Activated CD8-positive, alpha-beta T cell treated with anti-CD3 and anti-CD28 coated beads for 36 hours (primary cell): ENCODE results near the gene MSMO1. TPM values are rescaled to one million over a fixed set of nuclear protein-coding genes. Genes with fewer than 3 reads are reported as not detected.

Source experiments
- ATAC-seq: fragments of 200-7000 bp; cut with Tn5 transposase; one replicate; pipeline ENCODE4 v1.10.0; 2021; ENCODE audit warnings: mild to moderate bottlenecking, moderate library complexity
- CTCF ChIA-PET: fragments of 350-600 bp; sonication (Branson Sonifier 250); formaldehyde crosslinking; loops from one replicate; lab custom pipeline; 2021; ENCODE audit warnings: antibody characterized with exemption; lab: Charles Lee
- POLR2A ChIA-PET: fragments of 350-600 bp; sonication (Branson Sonifier 250); formaldehyde crosslinking; loops from one replicate; lab custom pipeline; 2021; ENCODE audit warnings: antibody characterized with exemption; lab: Charles Lee
- DNase-seq: peaks from one replicate; pipeline ENCODE4 v3.0.0-alpha.2; 2020
- H3K27ac Mint-ChIP-seq: one replicate; pipeline ENCODE4 v1.8.0; 2021; ENCODE audit warnings: mild to moderate bottlenecking, mixed read lengths
- H3K27me3 Mint-ChIP-seq: one replicate; pipeline ENCODE4 v1.8.0; 2021; ENCODE audit warnings: mixed read lengths
- H3K36me3 Mint-ChIP-seq: one replicate; pipeline ENCODE4 v1.8.0; 2021; ENCODE audit warnings: low read depth, mixed read lengths
- H3K4me1 Mint-ChIP-seq: one replicate; pipeline ENCODE4 v1.8.0; 2021; ENCODE audit warnings: low read depth, mixed read lengths
- H3K4me3 Mint-ChIP-seq: one replicate; pipeline ENCODE4 v1.8.0; 2021; ENCODE audit warnings: mild to moderate bottlenecking, moderate library complexity, mixed read lengths
- H3K9me3 Mint-ChIP-seq: one replicate; pipeline ENCODE4 v1.8.0; 2021; ENCODE audit warnings: mixed read lengths
- intact Hi-C: fragments of 100-400 bp; cut with micrococcal nuclease; formaldehyde crosslinking; loops from one replicate; pipeline ENCODE4 v1.10.0; 2022
- total RNA-seq, 2 experiments: library from RNA; stranded (reverse); gene quantifications; one replicate each; pipeline ENCODE4 v1.2.3, GENCODE V29; 2021
- TF ChIP-seq, protein P1 (sequence below): fragments of 200-600 bp; IDR thresholded peaks from one replicate; pipeline ENCODE4 v1.8.0; 2022; ENCODE audit warnings: antibody characterized with exemption, mild to moderate bottlenecking

MSMO1 gene
- total RNA-seq, 2 experiments from 2014 or later: 42.3 to 43.2 TPM

GRCh38 chr4:165299399-165300060, 27.9 kb upstream of the MSMO1 start:
- Mint-ChIP-seq H3K9me3 (no peaks in the 10 kb centered on the region), H3K4me1 (peaks cover 28% of the 10 kb centered on the region), H3K4me3 (no peak overlapping the region), H3K27me3 (no peaks in the 10 kb centered on the region), H3K36me3 (peaks cover 34% of the 10 kb centered on the region), H3K27ac (no peak overlapping the region)
- ATAC-seq (no peak), DNase-seq (no peak)
- TF ChIP-seq, protein P1, sequence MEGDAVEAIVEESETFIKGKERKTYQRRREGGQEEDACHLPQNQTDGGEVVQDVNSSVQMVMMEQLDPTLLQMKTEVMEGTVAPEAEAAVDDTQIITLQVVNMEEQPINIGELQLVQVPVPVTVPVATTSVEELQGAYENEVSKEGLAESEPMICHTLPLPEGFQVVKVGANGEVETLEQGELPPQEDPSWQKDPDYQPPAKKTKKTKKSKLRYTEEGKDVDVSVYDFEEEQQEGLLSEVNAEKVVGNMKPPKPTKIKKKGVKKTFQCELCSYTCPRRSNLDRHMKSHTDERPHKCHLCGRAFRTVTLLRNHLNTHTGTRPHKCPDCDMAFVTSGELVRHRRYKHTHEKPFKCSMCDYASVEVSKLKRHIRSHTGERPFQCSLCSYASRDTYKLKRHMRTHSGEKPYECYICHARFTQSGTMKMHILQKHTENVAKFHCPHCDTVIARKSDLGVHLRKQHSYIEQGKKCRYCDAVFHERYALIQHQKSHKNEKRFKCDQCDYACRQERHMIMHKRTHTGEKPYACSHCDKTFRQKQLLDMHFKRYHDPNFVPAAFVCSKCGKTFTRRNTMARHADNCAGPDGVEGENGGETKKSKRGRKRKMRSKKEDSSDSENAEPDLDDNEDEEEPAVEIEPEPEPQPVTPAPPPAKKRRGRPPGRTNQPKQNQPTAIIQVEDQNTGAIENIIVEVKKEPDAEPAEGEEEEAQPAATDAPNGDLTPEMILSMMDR: no peak
- POLR2A ChIA-PET: no interaction called here
- intact Hi-C loops: no loop called here
- CTCF ChIA-PET: interaction anchor here (1.8 kb wide), 1 partner anchor 168 kb away, joined by 4 read pairs; no protein-coding TSS in a partner anchor

- ATAC-seq (peak; percentile 89), DNase-seq (peak; percentile 14)
- CTCF ChIA-PET: no interaction called here
- intact Hi-C loops: no loop called here
- TF ChIP-seq, protein P1: no peak
- Mint-ChIP-seq H3K36me3 (peaks cover 28% of the 10 kb centered on the region), H3K27me3 (no peaks in the 10 kb centered on the region), H3K4me1 (peaks cover 18% of the 10 kb centered on the region), H3K4me3 (peak overlapping the region; percentile 69), H3K9me3 (no peaks in the 10 kb centered on the region), H3K27ac (peak overlapping the region; percentile 83)
- POLR2A ChIA-PET: interaction anchor here (0.6 to 0.8 kb wide), 2 partner anchors 94 to 240 kb away, joined by 3 read pairs; no protein-coding TSS in a partner anchor
Observed at GRCh38 chr4:165301833-165302232, 25.6 kb upstream of the MSMO1 start.

GRCh38 chr4:165302658-165303057, 24.8 kb upstream of the MSMO1 start:
- TF ChIP-seq, protein P1: no peak
- peaks cover 25% of the 10 kb centered on the region for H3K36me3 Mint-ChIP-seq
- peaks cover 18% of the 10 kb centered on the region for H3K4me1 Mint-ChIP-seq
- no peak overlapping the region for H3K4me3 Mint-ChIP-seq
- ATAC-seq (no peak), DNase-seq (no peak)
- H3K27me3 Mint-ChIP-seq: no peaks in the 10 kb centered on the region
- H3K27ac Mint-ChIP-seq: no peak overlapping the region
- H3K9me3 Mint-ChIP-seq: no peaks in the 10 kb centered on the region
- CTCF ChIA-PET: no interaction called here
- POLR2A ChIA-PET: no interaction called here
- intact Hi-C loops: no loop called here

DNA sequence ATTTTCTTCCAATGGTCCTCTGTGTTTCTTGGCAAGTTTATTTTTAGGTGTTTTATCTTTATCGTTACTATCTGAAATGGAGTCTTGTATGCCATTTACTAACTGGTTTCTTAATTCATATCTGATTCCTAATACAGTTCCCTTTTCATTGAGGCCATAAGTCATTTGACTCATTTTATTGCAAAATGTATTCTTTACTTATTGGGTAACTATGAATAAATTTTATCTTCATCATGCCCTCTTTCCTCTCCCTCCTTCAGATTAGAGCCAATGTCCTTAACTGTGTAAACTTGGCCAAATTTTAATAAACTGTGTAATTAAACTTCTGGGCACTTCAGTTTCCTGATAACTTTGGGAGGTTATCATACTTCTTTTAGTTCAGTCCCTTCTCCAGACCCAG, 19.3 kb upstream of the MSMO1 start:
- Mint-ChIP-seq H3K4me3 (no peak overlapping the region), H3K27ac (no peak overlapping the region), H3K36me3 (peaks cover 32% of the 10 kb centered on the region), H3K9me3 (no peaks in the 10 kb centered on the region), H3K4me1 (no peaks in the 10 kb centered on the region), H3K27me3 (no peaks in the 10 kb centered on the region)
- ChIA-PET POLR2A (no interaction called here), CTCF (no interaction called here)
- TF ChIP-seq, protein P1: no peak
- ATAC-seq (no peak), DNase-seq (no peak)
- intact Hi-C loops: no loop called here

- Mint-ChIP-seq H3K27me3 (no peaks in the 10 kb centered on the region), H3K4me1 (no peaks in the 10 kb centered on the region), H3K27ac (no peak overlapping the region), H3K9me3 (no peaks in the 10 kb centered on the region), H3K4me3 (no peak overlapping the region), H3K36me3 (peaks cover 32% of the 10 kb centered on the region)
- CTCF ChIA-PET: no interaction called here
- no peak for DNase-seq
- intact Hi-C loops: no loop called here
- POLR2A ChIA-PET: no interaction called here
- TF ChIP-seq, protein P1: no peak
- no peak for ATAC-seq
Observed at GRCh38 chr4:165308606-165309005, 18.9 kb upstream of the MSMO1 start.
